ENCODE measurements around the gene RDH13.

RDH13 gene

DNA sequence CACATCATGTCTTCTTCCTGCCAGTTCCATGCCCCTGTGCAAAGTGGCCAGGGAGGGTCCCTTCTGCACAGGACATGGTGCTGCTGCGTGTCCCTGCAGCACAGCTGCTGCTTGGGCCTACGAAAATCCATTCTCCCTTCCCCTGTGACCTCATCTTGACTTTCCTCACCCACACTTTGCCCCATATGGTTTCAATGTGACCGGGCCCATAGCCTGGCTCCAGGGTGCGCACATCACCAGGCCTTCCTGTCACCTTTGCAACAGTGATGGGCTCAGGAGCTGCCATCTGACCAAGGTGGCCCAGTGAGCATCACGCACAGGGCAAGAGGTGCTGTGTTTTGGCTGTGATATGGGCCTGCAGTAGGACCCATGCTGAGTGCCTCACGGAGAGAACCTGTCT lies 43.6 kb upstream of the RDH13 start:
- Histone ChIP-seq H3K36me3 (peaks cover 14% of the 10 kb centered on the region; the same call in 1 of the 2 replicates), H3K9me3 (ENCODE audit: severe bottlenecking) (no peaks in the 10 kb centered on the region), H3K4me3 (ENCODE audit: low read depth, low read length) (no peak overlapping the region), H3K27me3 (ENCODE audit: insufficient read depth, low read depth, severe bottlenecking) (no peaks in the 10 kb centered on the region), H3K27ac (no peak overlapping the region)
- no peak for DNase-seq
- TF ChIP-seq, protein P1, sequence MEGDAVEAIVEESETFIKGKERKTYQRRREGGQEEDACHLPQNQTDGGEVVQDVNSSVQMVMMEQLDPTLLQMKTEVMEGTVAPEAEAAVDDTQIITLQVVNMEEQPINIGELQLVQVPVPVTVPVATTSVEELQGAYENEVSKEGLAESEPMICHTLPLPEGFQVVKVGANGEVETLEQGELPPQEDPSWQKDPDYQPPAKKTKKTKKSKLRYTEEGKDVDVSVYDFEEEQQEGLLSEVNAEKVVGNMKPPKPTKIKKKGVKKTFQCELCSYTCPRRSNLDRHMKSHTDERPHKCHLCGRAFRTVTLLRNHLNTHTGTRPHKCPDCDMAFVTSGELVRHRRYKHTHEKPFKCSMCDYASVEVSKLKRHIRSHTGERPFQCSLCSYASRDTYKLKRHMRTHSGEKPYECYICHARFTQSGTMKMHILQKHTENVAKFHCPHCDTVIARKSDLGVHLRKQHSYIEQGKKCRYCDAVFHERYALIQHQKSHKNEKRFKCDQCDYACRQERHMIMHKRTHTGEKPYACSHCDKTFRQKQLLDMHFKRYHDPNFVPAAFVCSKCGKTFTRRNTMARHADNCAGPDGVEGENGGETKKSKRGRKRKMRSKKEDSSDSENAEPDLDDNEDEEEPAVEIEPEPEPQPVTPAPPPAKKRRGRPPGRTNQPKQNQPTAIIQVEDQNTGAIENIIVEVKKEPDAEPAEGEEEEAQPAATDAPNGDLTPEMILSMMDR (IDR thresholded peaks at IDR 0.05; ENCODE audit: low read depth, low read length) = no peak

DNA sequence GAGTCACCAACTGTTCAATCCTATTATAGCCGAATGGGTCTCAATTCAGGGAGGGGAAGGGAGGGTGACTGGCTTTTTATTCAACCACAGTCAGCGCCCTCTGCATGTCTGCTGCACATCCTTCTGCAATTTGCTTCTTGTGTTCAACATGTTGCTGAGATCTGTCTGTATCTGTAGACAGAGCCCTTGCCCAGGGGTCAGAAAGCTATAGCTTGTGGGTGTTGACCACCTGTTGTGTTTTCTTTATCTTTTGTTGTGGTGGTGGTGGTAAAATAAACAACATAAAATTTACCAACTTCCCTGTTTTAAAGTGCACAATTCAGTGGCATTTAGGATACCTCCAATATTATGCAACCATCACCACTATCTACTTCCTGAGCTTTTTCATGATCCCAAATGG lies 42.3 kb upstream of the RDH13 start:
- Histone ChIP-seq H3K27me3 (ENCODE audit: insufficient read depth, low read depth, severe bottlenecking) (no peaks in the 10 kb centered on the region), H3K9me3 (ENCODE audit: severe bottlenecking) (no peaks in the 10 kb centered on the region), H3K27ac (no peak overlapping the region), H3K36me3 (peaks cover 14% of the 10 kb centered on the region), H3K4me3 (ENCODE audit: low read depth, low read length) (no peak overlapping the region)
- TF ChIP-seq, protein P1 (IDR thresholded peaks at IDR 0.05; ENCODE audit: low read depth, low read length) = no peak
- no peak for DNase-seq

DNA sequence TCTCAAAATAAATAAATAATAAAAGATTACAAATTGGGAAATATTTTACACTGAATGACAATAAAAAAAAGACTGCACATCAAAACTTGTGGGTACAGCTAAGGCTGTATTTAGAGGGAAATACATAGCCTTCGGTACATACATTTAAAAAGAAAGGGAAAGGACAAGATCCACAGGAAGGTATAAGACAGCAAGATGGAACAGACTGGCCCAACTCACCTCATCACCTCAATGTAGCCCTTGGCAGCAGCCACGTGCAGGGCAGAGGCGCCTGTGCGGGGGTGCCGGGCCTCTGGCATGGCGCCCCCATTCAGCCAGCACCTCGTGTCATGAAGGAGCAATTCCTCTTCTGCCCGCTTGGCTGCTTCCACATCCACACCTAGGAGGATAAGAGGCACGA lies 40.2 kb upstream of the RDH13 start:
- TF ChIP-seq, protein P1 (IDR thresholded peaks at IDR 0.05; ENCODE audit: low read depth, low read length) = no peak
- H3K4me3 ChIP-seq (ENCODE audit: low read depth, low read length) = no peak overlapping the region
- no peaks in the 10 kb centered on the region for H3K27me3 ChIP-seq (ENCODE audit: insufficient read depth, low read depth, severe bottlenecking)
- peaks cover 19% of the 10 kb centered on the region for H3K36me3 ChIP-seq
- DNase-seq = no peak
- no peaks in the 10 kb centered on the region for H3K9me3 ChIP-seq (ENCODE audit: severe bottlenecking)
- no peak overlapping the region for H3K27ac ChIP-seq

DNA sequence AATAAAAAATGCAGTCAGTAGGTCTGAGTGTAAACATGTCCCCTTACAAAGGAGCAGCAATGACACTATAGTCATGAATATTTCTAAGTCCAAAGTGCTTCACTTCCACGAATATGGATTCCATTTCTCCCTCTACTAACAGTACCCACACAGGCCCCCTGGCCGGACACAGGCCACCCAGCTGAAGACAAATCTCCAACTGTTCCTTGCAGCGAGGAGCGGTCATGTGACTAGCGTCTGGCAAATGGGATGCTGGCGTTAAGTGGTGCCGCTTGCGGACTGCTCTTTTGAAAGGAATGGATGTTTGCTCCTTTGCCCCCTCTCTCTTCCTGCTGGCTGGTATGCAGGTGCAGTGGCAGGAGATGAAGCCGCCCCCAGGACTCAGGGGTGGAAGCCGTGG lies 38.3 kb upstream of the RDH13 start:
- no peaks in the 10 kb centered on the region for H3K9me3 ChIP-seq (ENCODE audit: severe bottlenecking)
- H3K27me3 ChIP-seq (ENCODE audit: insufficient read depth, low read depth, severe bottlenecking) = no peaks in the 10 kb centered on the region
- no peak overlapping the region for H3K27ac ChIP-seq
- no peak for DNase-seq
- H3K36me3 ChIP-seq = peaks cover 19% of the 10 kb centered on the region
- no peak overlapping the region for H3K4me3 ChIP-seq (ENCODE audit: low read depth, low read length)
- TF ChIP-seq, protein P1 (IDR thresholded peaks at IDR 0.05; ENCODE audit: low read depth, low read length) = no peak

DNA sequence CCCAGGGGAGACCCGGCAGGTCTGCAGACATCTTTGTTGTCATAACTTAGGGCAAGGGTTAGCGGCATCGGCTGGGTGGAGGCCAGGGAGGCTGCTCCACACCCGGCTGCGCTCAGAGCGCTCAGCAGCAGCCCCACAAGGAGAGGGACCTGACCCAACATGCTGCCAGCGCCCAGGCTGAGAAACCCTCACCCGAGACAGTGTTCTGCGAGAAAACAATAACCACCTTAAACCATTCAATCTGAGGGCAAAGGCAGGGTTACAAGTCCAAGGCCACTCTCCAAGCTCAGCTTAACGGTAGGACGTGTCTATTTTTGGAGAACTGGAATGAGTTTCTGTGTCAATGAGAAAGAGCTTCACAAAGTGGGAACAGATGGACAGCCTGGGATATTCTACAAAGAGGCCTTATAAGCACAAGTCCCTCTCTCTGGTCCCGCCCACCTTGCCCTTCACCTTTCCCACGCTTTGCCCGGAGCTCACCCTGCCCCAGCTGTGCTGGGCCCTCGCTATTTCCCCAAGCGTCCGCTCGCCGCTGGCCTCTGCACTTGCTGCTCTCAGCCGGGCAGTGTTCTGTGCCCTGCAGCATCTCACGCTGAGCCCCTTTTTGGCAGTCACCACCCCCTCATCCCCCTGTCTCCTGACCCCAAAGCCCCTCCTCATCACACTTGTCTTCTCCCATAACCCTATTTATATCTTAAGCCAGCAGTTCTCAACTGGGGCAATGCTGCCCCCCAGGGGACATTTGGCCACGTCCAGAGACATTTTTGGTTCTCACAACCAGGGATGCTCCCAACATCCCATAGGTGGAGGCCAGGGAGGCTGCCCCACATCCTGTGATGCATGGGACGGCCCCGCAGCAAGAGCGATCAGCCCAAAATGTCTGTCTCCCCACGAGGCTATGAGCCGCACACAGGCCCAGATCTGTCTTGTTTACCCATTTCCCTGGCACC lies 36.9 kb upstream of the RDH13 start:
- H3K27ac ChIP-seq = peak overlapping the region; percentile 33

More for the DNA sequence above, 36.9 kb upstream of the RDH13 start:
- DNase-seq = peak; percentile 68
- no peak overlapping the region for H3K4me3 ChIP-seq (ENCODE audit: low read depth, low read length)
- TF ChIP-seq, protein P1 (IDR thresholded peaks at IDR 0.05; ENCODE audit: low read depth, low read length) = peak; percentile 30; the same call in 1 of the 2 replicates
- peaks cover 21% of the 10 kb centered on the region for H3K36me3 ChIP-seq
- H3K9me3 ChIP-seq (ENCODE audit: severe bottlenecking) = no peaks in the 10 kb centered on the region
- H3K27me3 ChIP-seq (ENCODE audit: insufficient read depth, low read depth, severe bottlenecking) = no peaks in the 10 kb centered on the region
